PFSK-1 (cell line): ENCODE measurements around the gene MAGEB17.

Source experiments
- FOXP2 ChIP-seq: optimal IDR thresholded peaks from 2 replicates; pipeline ENCODE3; 2011; ENCODE audit warnings: borderline replicate concordance, control low read depth, inconsistent platforms; ENCODE audit not compliant: insufficient read depth; ENCODE audit errors: extremely low read length, extremely low read depth
- POLR2AphosphoS5 ChIP-seq: IDR thresholded peaks from 2 replicates; pipeline ENCODE4 v1.6.1; 2012; ENCODE audit warnings: low read depth, mild to moderate bottlenecking, control low read depth, low read length, moderate library complexity
- REST ChIP-seq, 2 experiments: IDR thresholded peaks; 2 replicates each; pipeline versions ENCODE4 v1.6.1 to v1.8.0; 2011 to 2012; ENCODE audit warnings: low read depth in 2 of 2, low read length in 2 of 2, control low read depth in 1 of 2, inconsistent platforms in 1 of 2, mild to moderate bottlenecking in 1 of 2, moderate library complexity in 1 of 2; ENCODE audit not compliant: insufficient read depth in 1 of 2
- SIN3A ChIP-seq: IDR thresholded peaks from 2 replicates; pipeline ENCODE4 v1.6.1; 2012; ENCODE audit warnings: mild to moderate bottlenecking, low read length, moderate library complexity, borderline replicate concordance; ENCODE audit not compliant: insufficient read depth
- TAF1 ChIP-seq: IDR thresholded peaks from 2 replicates; pipeline ENCODE4 v1.6.1; 2012; ENCODE audit warnings: low read length, control low read depth, borderline replicate concordance; ENCODE audit not compliant: insufficient read depth

- no peak for TF ChIP-seq POLR2AphosphoS5
- TF ChIP-seq REST (IDR thresholded peaks at IDR 0.05; ENCODE audit: insufficient read depth in 1 of 2, low read depth in 2 of 2, low read length in 2 of 2): no peak
- TF ChIP-seq FOXP2: no peak
- no peak for TF ChIP-seq TAF1
- no peak for TF ChIP-seq SIN3A
These were observed 40.4 kb downstream of the MAGEB17 start for GRCh38 chrX:16207634-16208033.
